Endodermal cell (in vitro differentiated cells): ENCODE results near the gene TTC32. TPM values are rescaled to one million over a fixed set of nuclear protein-coding genes. Genes with fewer than 3 reads are reported as not detected.

ENCODE experiments used
- DNase-seq: peaks from one replicate; pipeline ENCODE4 v3.0.0-alpha.2; 2017
- H3K27ac ChIP-seq: 2 replicates; pipeline ENCODE4 v1.5.1; 2013; ENCODE audit warnings: mild to moderate bottlenecking, low read depth, low read length, moderate library complexity
- H3K27me3 ChIP-seq: 2 replicates; pipeline ENCODE4 v1.6.1; 2013; ENCODE audit warnings: mild to moderate bottlenecking, low read length, moderate library complexity; ENCODE audit not compliant: insufficient read depth, control insufficient read depth, poor library complexity, severe bottlenecking
- H3K36me3 ChIP-seq: 2 replicates; pipeline ENCODE4 v1.7.0; 2013; ENCODE audit warnings: mild to moderate bottlenecking, low read length, moderate library complexity; ENCODE audit not compliant: control insufficient read depth, insufficient read depth
- H3K4me1 ChIP-seq: one replicate; pipeline ENCODE4 v1.7.0; 2013; ENCODE audit warnings: low read length; ENCODE audit not compliant: control insufficient read depth, insufficient read depth
- H3K4me3 ChIP-seq: 2 replicates; pipeline ENCODE4 v1.5.1; 2013; ENCODE audit warnings: mild to moderate bottlenecking, low read length, moderate library complexity
- H3K9ac ChIP-seq: 2 replicates; pipeline ENCODE4 v1.6.1; 2013; ENCODE audit warnings: mild to moderate bottlenecking, low read length, moderate library complexity; ENCODE audit not compliant: poor library complexity, severe bottlenecking; ENCODE audit errors: extremely low read depth
- H3K9me3 ChIP-seq: 2 replicates; pipeline ENCODE4 v1.6.1; 2013; ENCODE audit warnings: mild to moderate bottlenecking, low read length, moderate library complexity; ENCODE audit not compliant: control insufficient read depth
- H3K27ac Mint-ChIP-seq: 2 replicates; pipeline ENCODE4 v1.8.0; 2020; ENCODE audit warnings: mixed read lengths
- H3K27me3 Mint-ChIP-seq: 2 replicates; pipeline ENCODE4 v1.8.0; 2021; ENCODE audit warnings: mild to moderate bottlenecking, mixed read lengths; ENCODE audit not compliant: insufficient read depth
- H3K36me3 Mint-ChIP-seq: 2 replicates; pipeline ENCODE4 v1.8.0; 2020; ENCODE audit warnings: low read depth, mixed read lengths
- H3K4me1 Mint-ChIP-seq: 2 replicates; pipeline ENCODE4 v1.8.0; 2020; ENCODE audit warnings: mixed read lengths
- H3K4me3 Mint-ChIP-seq: 2 replicates; pipeline ENCODE4 v1.8.0; 2020; ENCODE audit warnings: mild to moderate bottlenecking, moderate library complexity, mixed read lengths
- H3K9me3 Mint-ChIP-seq: 2 replicates; pipeline ENCODE4 v1.8.0; 2020; ENCODE audit warnings: mild to moderate bottlenecking, mixed read lengths
- CTCF ChIP-seq: fragments of 200-600 bp; sonication (generic); conservative IDR thresholded peaks from 2 replicates; pipeline ENCODE4 v1.5.0; 2021; ENCODE audit warnings: antibody characterized with exemption, mild to moderate bottlenecking
- WGBS, 2 experiments: methylation state at CpG; one replicate each; pipeline versions ENCODE4 v1.1.5 to v1.1.7; 2013; ENCODE audit warnings: missing lambda C conversion rate in 2 of 2, mixed read lengths in 1 of 2; ENCODE audit not compliant: insufficient coverage in 1 of 2, insufficient read length in 1 of 2; 5-methylcytosine and 5-hydroxymethylcytosine counted together
- total RNA-seq, 2 donors: library from RNA; stranded (reverse); fragmentation: NEBNext Ultra II Directional in 1 of 2; extraction: Animal tissue kit (Norgen Biotek cat#: 25700) in 1 of 2; gene quantifications; 2 replicates in 1 of 2; 3 replicates in 1 of 2; pipeline ENCODE4 v1.2.1, GENCODE V29; 2021

The TTC32 gene
- total RNA-seq, 2 donors from 2014 or later = 10.2 to 13.0 TPM

GRCh38 chr2:19860022-19860421, 41.8 kb downstream of the TTC32 start:
- no peaks in the 10 kb centered on the region for H3K36me3 Mint-ChIP-seq
- WGBS, 2 experiments = 86 to 95% methylated on average over 5 to 6 of the region's 6 CpGs

GRCh38 chr2:19859565-19859964, 42.2 kb downstream of the TTC32 start:
- Histone ChIP-seq H3K9me3 (no peaks in the 10 kb centered on the region), H3K36me3 (no peaks in the 10 kb centered on the region), H3K4me1 (no peaks in the 10 kb centered on the region), H3K4me3 (no peak overlapping the region), H3K9ac (no peak overlapping the region), H3K27ac (no peak overlapping the region), H3K27me3 (no peaks in the 10 kb centered on the region)
- Mint-ChIP-seq H3K9me3 (no peaks in the 10 kb centered on the region), H3K4me1 (no peaks in the 10 kb centered on the region), H3K27me3 (peaks cover 11% of the 10 kb centered on the region), H3K36me3 (no peaks in the 10 kb centered on the region), H3K27ac (no peak overlapping the region), H3K4me3 (no peak overlapping the region)
- 94 to 98% methylated on average over 6 to 11 of the region's 11 CpGs for WGBS, 2 experiments
- no peak for DNase-seq
- TF ChIP-seq CTCF = no peak

More at GRCh38 chr2:19860022-19860421, 41.8 kb downstream of the TTC32 start:
- no peak overlapping the region for H3K4me3 ChIP-seq
- H3K27ac ChIP-seq = no peak overlapping the region
- no peak for DNase-seq
- no peak overlapping the region for H3K9ac ChIP-seq
- no peaks in the 10 kb centered on the region for H3K36me3 ChIP-seq
- H3K4me1 ChIP-seq = no peaks in the 10 kb centered on the region
- Mint-ChIP-seq H3K27ac (no peak overlapping the region), H3K4me1 (no peaks in the 10 kb centered on the region), H3K4me3 (no peak overlapping the region), H3K27me3 (peaks cover 13% of the 10 kb centered on the region), H3K9me3 (no peaks in the 10 kb centered on the region)
- no peaks in the 10 kb centered on the region for H3K27me3 ChIP-seq
- no peak for TF ChIP-seq CTCF
- no peaks in the 10 kb centered on the region for H3K9me3 ChIP-seq

GRCh38 chr2:19857806-19858205, 44.0 kb downstream of the TTC32 start:
- peaks cover 5% of the 10 kb centered on the region for H3K27me3 Mint-ChIP-seq
- H3K27ac ChIP-seq = no peak overlapping the region
- 86 to 89% methylated on average over 14 to 15 of the region's 15 CpGs for WGBS, 2 experiments
- H3K4me3 ChIP-seq = no peak overlapping the region
- no peak overlapping the region for H3K9ac ChIP-seq
- TF ChIP-seq CTCF = no peak
- no peaks in the 10 kb centered on the region for H3K27me3 ChIP-seq
- H3K4me1 Mint-ChIP-seq = no peaks in the 10 kb centered on the region
- peak; percentile 58 for DNase-seq
- H3K36me3 Mint-ChIP-seq = no peaks in the 10 kb centered on the region
- H3K4me3 Mint-ChIP-seq = no peak overlapping the region
- H3K36me3 ChIP-seq = no peaks in the 10 kb centered on the region
- no peaks in the 10 kb centered on the region for H3K9me3 Mint-ChIP-seq
- no peak overlapping the region for H3K27ac Mint-ChIP-seq
- H3K9me3 ChIP-seq = no peaks in the 10 kb centered on the region
- H3K4me1 ChIP-seq = no peaks in the 10 kb centered on the region
